Endothelial cell of umbilical vein (primary cell): ENCODE results near the gene IRF3. TPM values are rescaled to one million over a fixed set of nuclear protein-coding genes. Genes with fewer than 3 reads are reported as not detected.

Experiments used
- BruUV-seq: library from RNA; stranded (reverse); fragments of 400-500 nt; replicated peaks from 2 replicates; lab custom pipeline; 2021; lab: Mats Ljungman, UMichigan
- CTCF ChIA-PET: fragments of 300-600, 350-600 bp; sonication (Branson Sonifier 250); formaldehyde crosslinking; loops from one replicate; lab custom pipeline; 2021; ENCODE audit warnings: antibody characterized with exemption, inconsistent platforms; lab: Charles Lee
- POLR2A ChIA-PET: fragments of 300-600, 350-600 bp; sonication (Branson Sonifier 250); formaldehyde crosslinking; loops from one replicate; lab custom pipeline; 2021; ENCODE audit warnings: antibody characterized with exemption, inconsistent platforms; lab: Charles Lee
- DNase-seq: peaks from one replicate; pipeline ENCODE4 v3.0.0-alpha.2; 2011; ENCODE audit warnings: low read depth, low spot score
- FAIRE-seq: peaks from 2 replicates; lab custom pipeline; 2011; peaks lifted over from hg19 to GRCh38; lab: Jason Lieb, UNC
- H2AFZ ChIP-seq: 2 replicates; pipeline ENCODE4 v1.6.0; 2012; ENCODE audit warnings: low read depth, low read length, control low read depth, inconsistent platforms
- H3K27ac ChIP-seq: 2 replicates; pipeline ENCODE4 v1.5.1; 2011; ENCODE audit warnings: low read depth, mild to moderate bottlenecking, control low read depth, low read length, moderate library complexity; ENCODE audit not compliant: insufficient read depth
- H3K27me3 ChIP-seq, 2 experiments: 2 replicates each; pipeline versions ENCODE4 v1.6.0 to v1.6.1; 2011; ENCODE audit warnings: low read length in 2 of 2, mixed read lengths in 1 of 2; ENCODE audit not compliant: control insufficient read depth in 2 of 2, insufficient read depth in 2 of 2
- H3K36me3 ChIP-seq, 2 experiments: 2 replicates in 1 of 2; 3 replicates in 1 of 2; pipeline ENCODE4 v1.5.1; 2011; ENCODE audit warnings: low read length in 2 of 2, mild to moderate bottlenecking in 1 of 2, moderate library complexity in 1 of 2; ENCODE audit not compliant: control insufficient read depth in 2 of 2, insufficient read depth in 2 of 2; ENCODE audit errors: extremely low read depth in 1 of 2
- H3K4me1 ChIP-seq: 3 replicates; pipeline ENCODE4 v1.5.1; 2011; ENCODE audit warnings: mild to moderate bottlenecking, low read length; ENCODE audit not compliant: control insufficient read depth, insufficient read depth; ENCODE audit errors: extremely low read depth
- H3K4me2 ChIP-seq: 2 replicates; pipeline ENCODE4 v1.6.1; 2011; ENCODE audit warnings: low read length, control low read depth, mixed read lengths; ENCODE audit not compliant: insufficient read depth
- H3K4me3 ChIP-seq, 3 experiments: fragments of 200-600 bp in 1 of 3; sonication (generic), shearing (Covaris generic) in 1 of 3; replicated peaks in 1 of 3; 2 replicates each; pipeline ENCODE4 v1.5.1; 2011 to 2016; ENCODE audit warnings: control low read depth in 3 of 3, low read length in 3 of 3, mild to moderate bottlenecking in 2 of 3, inconsistent platforms in 1 of 3, low read depth in 1 of 3, moderate library complexity in 1 of 3; ENCODE audit not compliant: insufficient read depth in 1 of 3
- H3K79me2 ChIP-seq: 2 replicates; pipeline ENCODE4 v1.6.0; 2012; ENCODE audit warnings: low read length, inconsistent platforms; ENCODE audit not compliant: control insufficient read depth, insufficient read depth
- H3K9ac ChIP-seq: replicated peaks from 2 replicates; pipeline ENCODE3; 2011; ENCODE audit warnings: low read length, control low read depth; ENCODE audit not compliant: insufficient read depth; ENCODE audit errors: extremely low read depth
- H3K9me1 ChIP-seq: replicated peaks from 3 replicates; pipeline ENCODE4 v1.6.0; 2011; ENCODE audit warnings: mild to moderate bottlenecking, low read length; ENCODE audit not compliant: control insufficient read depth, insufficient read depth; ENCODE audit errors: extremely low read depth
- H3K9me3 ChIP-seq: replicated peaks from 2 replicates; pipeline ENCODE4 v1.5.1; 2012; ENCODE audit warnings: low read length, inconsistent platforms; ENCODE audit not compliant: control insufficient read depth, insufficient read depth
- H4K20me1 ChIP-seq: replicated peaks from 2 replicates; pipeline ENCODE3; 2011; ENCODE audit warnings: mild to moderate bottlenecking, low read length; ENCODE audit not compliant: control insufficient read depth, insufficient read depth; ENCODE audit errors: extremely low read depth
- EZH2 ChIP-seq: IDR thresholded peaks from 2 replicates; pipeline ENCODE4 v1.6.1; 2012; ENCODE audit warnings: borderline replicate concordance, low read depth, mild to moderate bottlenecking, moderate library complexity, low read length, inconsistent platforms; ENCODE audit not compliant: severe bottlenecking
- FOS ChIP-seq: IDR thresholded peaks from 2 replicates; pipeline ENCODE4 v1.6.1; 2011; ENCODE audit warnings: mild to moderate bottlenecking, low read length, moderate library complexity, borderline replicate concordance; ENCODE audit not compliant: insufficient read depth
- GATA2 ChIP-seq: IDR thresholded peaks from 2 replicates; pipeline ENCODE4 v1.7.0; 2011; ENCODE audit warnings: low read depth, mild to moderate bottlenecking, moderate library complexity, mixed read lengths, low read length; ENCODE audit not compliant: insufficient read length, insufficient read depth
- JUN ChIP-seq: IDR thresholded peaks from 2 replicates; pipeline ENCODE4 v1.6.1; 2011; ENCODE audit warnings: borderline replicate concordance, low read depth; ENCODE audit not compliant: insufficient read length, insufficient read depth
- MYC ChIP-seq: IDR thresholded peaks from one replicate; pipeline ENCODE4 v1.6.1; 2011; ENCODE audit warnings: mild to moderate bottlenecking, low read depth, low read length
- POLR2A ChIP-seq: IDR thresholded peaks from 2 replicates; pipeline ENCODE4 v1.6.1; 2012; ENCODE audit warnings: low read depth, mild to moderate bottlenecking, control low read depth, low read length
- POLR2AphosphoS5 ChIP-seq: IDR thresholded peaks from 2 replicates; pipeline ENCODE4 v1.6.1; 2012; ENCODE audit warnings: low read depth, mild to moderate bottlenecking, control low read depth, low read length, moderate library complexity; ENCODE audit not compliant: insufficient read depth
- dilution Hi-C: fragments of 300-500 bp; cut with MboI; formaldehyde crosslinking; loops from one replicate; pipeline ENCODE4 v1.15.0; 2019; ENCODE audit warnings: low sequenced_read_pairs; ENCODE audit not compliant: extremely low pct_ligation_motif_present
- intact Hi-C: fragments of 100-400 bp; cut with micrococcal nuclease; formaldehyde crosslinking; loops from one replicate; pipeline ENCODE4 v1.10.0; 2022
- polyA plus RNA-seq, 4 experiments: library from polyadenylated mRNA; depleted of rRNA in 3 of 4; stranded (reverse) in 3 of 4; unstranded in 1 of 4; fragments of >200 nt; gene quantifications; 2 replicates each; pipeline versions ENCODE4 v1.2.1 to v1.2.3, GENCODE V29; 2011 to 2012; ENCODE audit warnings: missing spikeins in 1 of 4
- total RNA-seq: library from RNA; stranded (reverse); gene quantifications from 2 replicates; pipeline ENCODE4 v1.2.3, GENCODE V29; 2021
- TF ChIP-seq, protein P1 (sequence below), 2 donors: IDR thresholded peaks; 1 replicate in 1 of 2; 2 replicates in 1 of 2; pipeline ENCODE4 v1.5.1; 2011; ENCODE audit warnings: low read length in 2 of 2, mild to moderate bottlenecking in 2 of 2, moderate library complexity in 2 of 2, control low read depth in 1 of 2, inconsistent platforms in 1 of 2, low read depth in 1 of 2; ENCODE audit not compliant: insufficient read depth in 1 of 2; ENCODE audit errors: extremely low read depth in 1 of 2
- TF ChIP-seq, protein P2 (sequence below): IDR thresholded peaks from 2 replicates; pipeline ENCODE4 v1.6.1; 2011; ENCODE audit not compliant: insufficient read depth, insufficient read length

The IRF3 gene
- total and polyA plus RNA-seq, 2 donors (not counting 3 experiments of a cell fraction or from before 2014, with no cell fraction given) = 64.8 to 73.5 TPM

DNA sequence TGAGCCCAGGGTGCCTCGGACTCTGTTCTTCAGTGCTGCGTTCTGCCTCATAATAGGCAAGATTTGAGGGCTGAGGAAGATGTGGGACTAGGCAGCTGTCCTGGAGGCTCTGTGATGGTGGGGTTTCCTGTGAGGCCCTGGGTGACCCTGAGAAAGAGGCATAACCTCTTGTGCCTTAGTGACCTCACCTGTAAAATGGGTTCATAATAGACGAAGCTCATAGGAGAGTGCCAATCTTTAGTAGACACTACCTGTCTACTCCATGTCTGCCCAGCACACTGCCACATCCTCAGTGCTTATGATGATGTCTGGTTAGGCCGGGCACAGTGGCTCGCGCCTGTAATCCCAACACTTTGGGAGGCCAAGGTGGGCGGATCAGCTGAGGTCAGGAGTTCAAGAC is 49.1 kb downstream of the IRF3 start:
- DNase-seq (no peak), FAIRE-seq (no peak)
- POLR2A ChIA-PET = no interaction called here
- Histone ChIP-seq H3K79me2 (peaks cover 19% of the 10 kb centered on the region), H3K9ac (no peak overlapping the region), H3K27ac (no peak overlapping the region), H2AFZ (no peak overlapping the region), H3K4me3 (no peak overlapping the region), H3K36me3 (peaks cover 2 to 26% of the 10 kb centered on the region in 2 experiments), H4K20me1 (no peaks in the 10 kb centered on the region), H3K4me2 (no peak overlapping the region), H3K9me3 (no peaks in the 10 kb centered on the region), H3K4me1 (peaks cover 23% of the 10 kb centered on the region), H3K27me3 (no peaks in the 10 kb centered on the region), H3K9me1 (no peaks in the 10 kb centered on the region)
- dilution Hi-C loops = no loop called here
- BruUV-seq = no TSS peak
- intact Hi-C loops = no loop called here
- CTCF ChIA-PET = interaction anchor here (1.1 to 1.4 kb wide), 2 partner anchors 24 to 46 kb away, joined by 3 to 5 read pairs; partner anchors contain the start of gene RRAS
- TF ChIP-seq, protein P1, sequence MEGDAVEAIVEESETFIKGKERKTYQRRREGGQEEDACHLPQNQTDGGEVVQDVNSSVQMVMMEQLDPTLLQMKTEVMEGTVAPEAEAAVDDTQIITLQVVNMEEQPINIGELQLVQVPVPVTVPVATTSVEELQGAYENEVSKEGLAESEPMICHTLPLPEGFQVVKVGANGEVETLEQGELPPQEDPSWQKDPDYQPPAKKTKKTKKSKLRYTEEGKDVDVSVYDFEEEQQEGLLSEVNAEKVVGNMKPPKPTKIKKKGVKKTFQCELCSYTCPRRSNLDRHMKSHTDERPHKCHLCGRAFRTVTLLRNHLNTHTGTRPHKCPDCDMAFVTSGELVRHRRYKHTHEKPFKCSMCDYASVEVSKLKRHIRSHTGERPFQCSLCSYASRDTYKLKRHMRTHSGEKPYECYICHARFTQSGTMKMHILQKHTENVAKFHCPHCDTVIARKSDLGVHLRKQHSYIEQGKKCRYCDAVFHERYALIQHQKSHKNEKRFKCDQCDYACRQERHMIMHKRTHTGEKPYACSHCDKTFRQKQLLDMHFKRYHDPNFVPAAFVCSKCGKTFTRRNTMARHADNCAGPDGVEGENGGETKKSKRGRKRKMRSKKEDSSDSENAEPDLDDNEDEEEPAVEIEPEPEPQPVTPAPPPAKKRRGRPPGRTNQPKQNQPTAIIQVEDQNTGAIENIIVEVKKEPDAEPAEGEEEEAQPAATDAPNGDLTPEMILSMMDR (IDR thresholded peaks at IDR 0.05; ENCODE audit: extremely low read depth in 1 of 2, insufficient read depth in 1 of 2, low read depth in 1 of 2, low read length in 2 of 2) = no peak
- TF ChIP-seq MYC = no peak
- TF ChIP-seq, protein P2, sequence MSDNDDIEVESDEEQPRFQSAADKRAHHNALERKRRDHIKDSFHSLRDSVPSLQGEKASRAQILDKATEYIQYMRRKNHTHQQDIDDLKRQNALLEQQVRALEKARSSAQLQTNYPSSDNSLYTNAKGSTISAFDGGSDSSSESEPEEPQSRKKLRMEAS = no peak
- TF ChIP-seq POLR2A = no peak
- TF ChIP-seq POLR2AphosphoS5 = no peak
- TF ChIP-seq JUN = no peak
- TF ChIP-seq FOS = no peak
- no peak for TF ChIP-seq GATA2
- TF ChIP-seq EZH2 = no peak
